ENCODE results near the gene SPAG17. TPM values are rescaled to one million over a fixed set of nuclear protein-coding genes. Genes with fewer than 3 reads are reported as not detected.

Gene SPAG17
- total RNA-seq, 1 donor: 3.3 TPM

DNA sequence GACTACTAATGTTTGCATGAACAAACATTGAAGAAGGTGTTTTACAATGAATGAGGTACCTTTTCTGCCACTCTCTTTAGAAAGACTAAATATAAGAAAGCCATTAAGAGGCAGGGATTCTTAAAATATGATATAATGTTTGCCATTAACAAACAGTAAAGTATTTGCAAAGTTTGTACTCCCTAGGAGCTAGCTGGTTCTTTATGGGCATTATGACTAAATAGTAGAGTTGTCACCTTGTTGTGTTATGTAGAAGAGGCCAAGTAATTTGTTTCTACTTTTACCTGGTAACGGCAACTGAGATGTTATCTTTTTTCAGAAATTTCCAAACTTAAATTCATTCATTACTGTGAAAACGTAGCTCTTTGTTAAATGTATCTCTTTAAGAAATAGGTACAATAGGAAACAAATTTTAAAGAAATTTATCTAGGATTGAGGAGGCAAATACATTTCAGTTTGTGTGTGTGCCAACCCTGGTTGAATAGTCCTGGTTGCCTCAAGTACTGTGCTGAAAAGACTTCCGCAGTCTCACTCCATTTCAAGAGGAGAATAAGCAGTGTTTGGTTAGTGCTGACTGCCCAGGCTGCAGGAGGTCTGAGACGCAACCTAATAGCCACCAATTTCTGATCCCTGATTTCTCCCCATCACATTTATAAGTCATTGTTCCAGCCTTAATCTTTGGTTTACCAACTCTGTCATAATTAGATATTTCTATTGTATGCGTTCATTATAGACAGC, 203.4 kb downstream of the SPAG17 start:
- Histone ChIP-seq H3K79me2 (ENCODE audit: insufficient read depth, low read length) (no peaks in the 10 kb centered on the region), H3K4me2 (ENCODE audit: insufficient read depth, low read length) (no peak overlapping the region), H3K36me3 (ENCODE audit: insufficient read depth, low read length) (no peaks in the 10 kb centered on the region), H3K4me1 (ENCODE audit: insufficient read depth, low read length) (no peaks in the 10 kb centered on the region), H3K4me3 (ENCODE audit: insufficient read depth, low read length) (no peak overlapping the region), H4K20me1 (ENCODE audit: insufficient read depth, low read length) (no peaks in the 10 kb centered on the region), H2AFZ (ENCODE audit: low read length) (no peak overlapping the region), H3K27ac (ENCODE audit: low read depth, low read length) (no peak overlapping the region), H3K9me3 (ENCODE audit: low read depth, low read length) (no peaks in the 10 kb centered on the region), H3K27me3 (ENCODE audit: insufficient read depth, low read length) (no peaks in the 10 kb centered on the region)
- TF ChIP-seq, protein P1, sequence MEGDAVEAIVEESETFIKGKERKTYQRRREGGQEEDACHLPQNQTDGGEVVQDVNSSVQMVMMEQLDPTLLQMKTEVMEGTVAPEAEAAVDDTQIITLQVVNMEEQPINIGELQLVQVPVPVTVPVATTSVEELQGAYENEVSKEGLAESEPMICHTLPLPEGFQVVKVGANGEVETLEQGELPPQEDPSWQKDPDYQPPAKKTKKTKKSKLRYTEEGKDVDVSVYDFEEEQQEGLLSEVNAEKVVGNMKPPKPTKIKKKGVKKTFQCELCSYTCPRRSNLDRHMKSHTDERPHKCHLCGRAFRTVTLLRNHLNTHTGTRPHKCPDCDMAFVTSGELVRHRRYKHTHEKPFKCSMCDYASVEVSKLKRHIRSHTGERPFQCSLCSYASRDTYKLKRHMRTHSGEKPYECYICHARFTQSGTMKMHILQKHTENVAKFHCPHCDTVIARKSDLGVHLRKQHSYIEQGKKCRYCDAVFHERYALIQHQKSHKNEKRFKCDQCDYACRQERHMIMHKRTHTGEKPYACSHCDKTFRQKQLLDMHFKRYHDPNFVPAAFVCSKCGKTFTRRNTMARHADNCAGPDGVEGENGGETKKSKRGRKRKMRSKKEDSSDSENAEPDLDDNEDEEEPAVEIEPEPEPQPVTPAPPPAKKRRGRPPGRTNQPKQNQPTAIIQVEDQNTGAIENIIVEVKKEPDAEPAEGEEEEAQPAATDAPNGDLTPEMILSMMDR (IDR thresholded peaks at IDR 0.05; ENCODE audit: extremely low read depth, low read depth, low read length): no peak
- DNase-seq (ENCODE audit: insufficient read length, low spot score, missing footprints): no peak

DNA sequence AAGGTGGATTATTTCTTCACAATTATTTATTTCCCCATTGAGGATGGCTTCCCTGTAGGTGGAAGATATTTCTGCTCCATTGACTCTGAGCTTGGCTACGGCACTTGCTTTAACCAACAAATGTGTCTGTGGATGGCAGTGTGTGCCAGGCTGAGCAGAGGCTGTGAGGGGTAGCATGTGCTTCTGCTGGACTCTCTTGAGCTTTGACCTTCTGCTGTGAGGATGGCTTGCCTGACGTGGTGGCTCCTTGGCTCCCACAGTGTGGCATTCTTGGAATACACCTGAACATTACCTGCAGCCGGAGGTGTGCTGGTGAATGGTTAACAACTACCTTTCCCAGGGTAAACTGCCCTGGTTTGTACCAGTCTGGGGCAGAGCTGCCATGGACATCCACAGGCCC, 208.6 kb downstream of the SPAG17 start:
- Histone ChIP-seq H3K36me3 (ENCODE audit: insufficient read depth, low read length) (no peaks in the 10 kb centered on the region), H3K4me2 (ENCODE audit: insufficient read depth, low read length) (no peak overlapping the region), H3K27ac (ENCODE audit: low read depth, low read length) (no peak overlapping the region), H3K4me1 (ENCODE audit: insufficient read depth, low read length) (no peaks in the 10 kb centered on the region), H3K4me3 (ENCODE audit: insufficient read depth, low read length) (no peak overlapping the region), H3K27me3 (ENCODE audit: insufficient read depth, low read length) (no peaks in the 10 kb centered on the region), H2AFZ (ENCODE audit: low read length) (no peak overlapping the region), H4K20me1 (ENCODE audit: insufficient read depth, low read length) (no peaks in the 10 kb centered on the region), H3K9me3 (ENCODE audit: low read depth, low read length) (no peaks in the 10 kb centered on the region), H3K79me2 (ENCODE audit: insufficient read depth, low read length) (no peaks in the 10 kb centered on the region)
- TF ChIP-seq, protein P1 (IDR thresholded peaks at IDR 0.05; ENCODE audit: extremely low read depth, low read depth, low read length): no peak
- DNase-seq (ENCODE audit: insufficient read length, low spot score, missing footprints): no peak

DNA sequence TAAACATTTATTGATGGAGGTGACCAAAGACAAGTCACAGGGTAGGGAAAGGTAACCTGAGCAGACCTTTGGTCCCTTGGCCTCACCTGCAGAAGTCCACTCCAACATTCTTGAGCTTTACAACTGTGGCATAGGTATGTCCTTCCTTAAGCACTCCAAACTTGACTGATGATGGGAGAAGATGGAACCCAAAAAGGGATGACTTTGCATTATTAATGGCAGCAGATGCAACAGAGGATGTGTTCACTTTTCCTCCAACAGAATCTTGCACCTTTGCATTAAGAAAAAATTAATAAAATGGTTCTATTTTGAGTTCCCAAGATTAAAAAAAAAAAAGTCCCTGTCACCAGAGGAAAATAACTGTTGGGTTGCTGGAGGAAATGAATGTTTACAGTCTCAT, 213.3 kb downstream of the SPAG17 start:
- H3K9me3 ChIP-seq (ENCODE audit: low read depth, low read length): no peaks in the 10 kb centered on the region
- H4K20me1 ChIP-seq (ENCODE audit: insufficient read depth, low read length): no peaks in the 10 kb centered on the region
- no peaks in the 10 kb centered on the region for H3K36me3 ChIP-seq (ENCODE audit: insufficient read depth, low read length)
- no peak for DNase-seq (ENCODE audit: insufficient read length, low spot score, missing footprints)
- TF ChIP-seq, protein P1 (IDR thresholded peaks at IDR 0.05; ENCODE audit: extremely low read depth, low read depth, low read length): no peak
- H3K4me1 ChIP-seq (ENCODE audit: insufficient read depth, low read length): peaks cover 4% of the 10 kb centered on the region
- H3K79me2 ChIP-seq (ENCODE audit: insufficient read depth, low read length): no peaks in the 10 kb centered on the region
- H3K27me3 ChIP-seq (ENCODE audit: insufficient read depth, low read length): no peaks in the 10 kb centered on the region
- H3K4me2 ChIP-seq (ENCODE audit: insufficient read depth, low read length): no peak overlapping the region
- H3K4me3 ChIP-seq (ENCODE audit: insufficient read depth, low read length): no peak overlapping the region
- no peak overlapping the region for H3K27ac ChIP-seq (ENCODE audit: low read depth, low read length)
- H2AFZ ChIP-seq (ENCODE audit: low read length): no peak overlapping the region

DNA sequence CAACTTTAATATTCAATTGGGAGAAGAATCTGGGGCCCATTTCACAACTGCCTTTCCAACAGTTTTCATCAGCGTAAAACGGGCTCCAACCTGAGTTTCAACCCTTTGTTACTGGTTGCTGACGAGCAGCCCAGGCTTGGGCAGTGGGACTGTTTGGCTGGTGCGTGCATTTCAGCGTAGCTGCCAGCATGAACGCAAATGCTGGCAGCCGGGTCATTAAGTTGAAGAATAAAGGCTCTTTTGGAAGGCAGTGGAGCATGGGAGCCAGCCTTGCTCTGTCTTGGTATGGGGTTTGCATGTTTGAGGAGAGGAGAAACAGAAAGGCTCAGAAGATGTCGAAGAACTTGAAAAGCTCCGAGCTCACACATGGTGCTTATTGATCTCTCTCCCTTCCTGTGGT, 214.8 kb downstream of the SPAG17 start:
- Histone ChIP-seq H3K27ac (ENCODE audit: low read depth, low read length) (no peak overlapping the region), H3K9me3 (ENCODE audit: low read depth, low read length) (no peaks in the 10 kb centered on the region), H3K36me3 (ENCODE audit: insufficient read depth, low read length) (no peaks in the 10 kb centered on the region), H3K4me3 (ENCODE audit: insufficient read depth, low read length) (no peak overlapping the region), H3K27me3 (ENCODE audit: insufficient read depth, low read length) (no peaks in the 10 kb centered on the region), H4K20me1 (ENCODE audit: insufficient read depth, low read length) (no peaks in the 10 kb centered on the region), H3K4me1 (ENCODE audit: insufficient read depth, low read length) (peaks cover 4% of the 10 kb centered on the region), H3K79me2 (ENCODE audit: insufficient read depth, low read length) (no peaks in the 10 kb centered on the region), H2AFZ (ENCODE audit: low read length) (no peak overlapping the region), H3K4me2 (ENCODE audit: insufficient read depth, low read length) (no peak overlapping the region)
- TF ChIP-seq, protein P1 (IDR thresholded peaks at IDR 0.05; ENCODE audit: extremely low read depth, low read depth, low read length): no peak
- no peak for DNase-seq (ENCODE audit: insufficient read length, low spot score, missing footprints)
